Body of pancreas (tissue), 4 donors: Measurements from ENCODE around the gene MYOM1.

ENCODE experiments used
- CTCF ChIP-seq, 7 experiments: fragments of 450-650 bp in 4 of 7; fragments of 200-600 bp in 3 of 7; sonication (generic) in 3 of 7; IDR thresholded peaks; one replicate each; pipeline ENCODE4 v1.5.1; 2016 to 2019; ENCODE audit warnings: antibody characterized with exemption in 7 of 7
- POLR2A ChIP-seq, 3 donors: fragments of 450-650 bp; IDR thresholded peaks; one replicate each; pipeline ENCODE4 v1.6.1; 2016; ENCODE audit warnings: antibody characterized with exemption in 3 of 3, mild to moderate bottlenecking in 2 of 3

- TF ChIP-seq CTCF (IDR thresholded peaks at IDR 0.05), result no peak
- no peak for TF ChIP-seq POLR2A (IDR thresholded peaks at IDR 0.05)
Observed at GRCh38 chr18:3255611-3256165, 35.9 kb upstream of the MYOM1 start.
